Endothelial cell (in vitro differentiated cells): Measurements from ENCODE around the gene YJEFN3. TPM values are rescaled to one million over a fixed set of nuclear protein-coding genes. Genes with fewer than 3 reads are reported as not detected.

Experiments
- DNase-seq: peaks from one replicate; pipeline ENCODE4 v3.0.0; 2021; ENCODE audit warnings: low spot score
- H3K27ac Mint-ChIP-seq: one replicate; pipeline ENCODE4 v1.8.0; 2021; ENCODE audit warnings: mixed read lengths, inconsistent platforms; ENCODE audit not compliant: unreplicated experiment
- H3K27me3 Mint-ChIP-seq: one replicate; pipeline ENCODE4 v1.8.0; 2021; ENCODE audit warnings: mild to moderate bottlenecking, moderate library complexity, mixed read lengths, inconsistent platforms; ENCODE audit not compliant: unreplicated experiment
- H3K36me3 Mint-ChIP-seq: one replicate; pipeline ENCODE4 v1.8.0; 2021; ENCODE audit warnings: mild to moderate bottlenecking, low read depth, mixed read lengths, inconsistent platforms; ENCODE audit not compliant: unreplicated experiment
- H3K4me1 Mint-ChIP-seq: one replicate; pipeline ENCODE4 v1.8.0; 2021; ENCODE audit warnings: mild to moderate bottlenecking, mixed read lengths, inconsistent platforms; ENCODE audit not compliant: unreplicated experiment
- H3K4me3 Mint-ChIP-seq: one replicate; pipeline ENCODE4 v1.8.0; 2021; ENCODE audit warnings: mild to moderate bottlenecking, mixed read lengths, inconsistent platforms; ENCODE audit not compliant: unreplicated experiment
- H3K9me3 Mint-ChIP-seq: one replicate; pipeline ENCODE4 v1.8.0; 2021; ENCODE audit warnings: mixed read lengths, inconsistent platforms; ENCODE audit not compliant: unreplicated experiment
- CTCF ChIP-seq: fragments of 200-600 bp; sonication (generic); IDR thresholded peaks from one replicate; pipeline ENCODE4 v1.5.0; 2021; ENCODE audit warnings: antibody characterized with exemption; ENCODE audit not compliant: unreplicated experiment
- total RNA-seq: library from RNA; stranded (reverse); fragmentation: NEBNext Ultra II Directional; extraction: Animal tissue kit (Norgen Biotek cat#: 25700); gene quantifications from one replicate; pipeline ENCODE4 v1.2.1, GENCODE V29; 2021; ENCODE audit not compliant: unreplicated experiment

Gene YJEFN3
- total RNA-seq, 1 donor from 2014 or later, result 5.2 TPM

- peaks cover 11% of the 10 kb centered on the region for H3K27me3 Mint-ChIP-seq
- no peak overlapping the region for H3K4me3 Mint-ChIP-seq
- no peak for TF ChIP-seq CTCF
- no peak for DNase-seq
- no peaks in the 10 kb centered on the region for H3K9me3 Mint-ChIP-seq
- no peaks in the 10 kb centered on the region for H3K36me3 Mint-ChIP-seq
- peaks cover 5% of the 10 kb centered on the region for H3K4me1 Mint-ChIP-seq
- no peak overlapping the region for H3K27ac Mint-ChIP-seq
These were observed 33.4 kb downstream of the YJEFN3 start for GRCh38 chr19:19561946-19562664.

GRCh38 chr19:19562665-19563347 lies 34.1 kb downstream of the YJEFN3 start:
- H3K9me3 Mint-ChIP-seq, result no peaks in the 10 kb centered on the region
- no peak overlapping the region for H3K4me3 Mint-ChIP-seq
- H3K27me3 Mint-ChIP-seq, result peaks cover 11% of the 10 kb centered on the region
- H3K36me3 Mint-ChIP-seq, result no peaks in the 10 kb centered on the region
- H3K27ac Mint-ChIP-seq, result no peak overlapping the region
- H3K4me1 Mint-ChIP-seq, result peaks cover 5% of the 10 kb centered on the region
- no peak for DNase-seq
- TF ChIP-seq CTCF, result no peak

GRCh38 chr19:19563348-19563848 lies 34.7 kb downstream of the YJEFN3 start:
- H3K36me3 Mint-ChIP-seq, result no peaks in the 10 kb centered on the region

GRCh38 chr19:19566306-19566705 lies 37.6 kb downstream of the YJEFN3 start:
- no peak for DNase-seq
- H3K36me3 Mint-ChIP-seq, result no peaks in the 10 kb centered on the region
- H3K9me3 Mint-ChIP-seq, result no peaks in the 10 kb centered on the region
- H3K27me3 Mint-ChIP-seq, result peaks cover 11% of the 10 kb centered on the region
- no peaks in the 10 kb centered on the region for H3K4me1 Mint-ChIP-seq
- no peak overlapping the region for H3K27ac Mint-ChIP-seq
- no peak for TF ChIP-seq CTCF
- no peak overlapping the region for H3K4me3 Mint-ChIP-seq

More at GRCh38 chr19:19563348-19563848, 34.7 kb downstream of the YJEFN3 start:
- Mint-ChIP-seq H3K9me3 (no peaks in the 10 kb centered on the region), H3K4me1 (peaks cover 5% of the 10 kb centered on the region), H3K27me3 (peaks cover 8% of the 10 kb centered on the region), H3K27ac (no peak overlapping the region), H3K4me3 (no peak overlapping the region)
- no peak for TF ChIP-seq CTCF
- no peak for DNase-seq

GRCh38 chr19:19567391-19567790 lies 38.7 kb downstream of the YJEFN3 start:
- Mint-ChIP-seq H3K4me1 (no peaks in the 10 kb centered on the region), H3K9me3 (no peaks in the 10 kb centered on the region), H3K27me3 (peaks cover 10% of the 10 kb centered on the region), H3K4me3 (no peak overlapping the region), H3K36me3 (no peaks in the 10 kb centered on the region), H3K27ac (no peak overlapping the region)
- DNase-seq, result no peak
- TF ChIP-seq CTCF, result no peak
